GM18867 (cell line): ENCODE measurements around the gene SLC30A1.

ENCODE experiments used
- ATAC-seq: cut with Tn5 transposase; IDR thresholded peaks from one replicate; pipeline ENCODE4 v1.9.1; 2021; ENCODE audit warnings: mild to moderate bottlenecking, moderate library complexity; ENCODE audit not compliant: unreplicated experiment

The SLC30A1 gene

GRCh38 chr1:211526101-211526500, 52.9 kb downstream of the SLC30A1 start:
- no peak for ATAC-seq

- no peak for ATAC-seq
Observed at GRCh38 chr1:211525101-211525676, 53.8 kb downstream of the SLC30A1 start.

GRCh38 chr1:211524521-211524920, 54.4 kb downstream of the SLC30A1 start:
- no peak for ATAC-seq

- no peak for ATAC-seq
Observed at GRCh38 chr1:211522804-211523203, 56.2 kb downstream of the SLC30A1 start.
